ENCODE results near the gene RAB6B.

DNA sequence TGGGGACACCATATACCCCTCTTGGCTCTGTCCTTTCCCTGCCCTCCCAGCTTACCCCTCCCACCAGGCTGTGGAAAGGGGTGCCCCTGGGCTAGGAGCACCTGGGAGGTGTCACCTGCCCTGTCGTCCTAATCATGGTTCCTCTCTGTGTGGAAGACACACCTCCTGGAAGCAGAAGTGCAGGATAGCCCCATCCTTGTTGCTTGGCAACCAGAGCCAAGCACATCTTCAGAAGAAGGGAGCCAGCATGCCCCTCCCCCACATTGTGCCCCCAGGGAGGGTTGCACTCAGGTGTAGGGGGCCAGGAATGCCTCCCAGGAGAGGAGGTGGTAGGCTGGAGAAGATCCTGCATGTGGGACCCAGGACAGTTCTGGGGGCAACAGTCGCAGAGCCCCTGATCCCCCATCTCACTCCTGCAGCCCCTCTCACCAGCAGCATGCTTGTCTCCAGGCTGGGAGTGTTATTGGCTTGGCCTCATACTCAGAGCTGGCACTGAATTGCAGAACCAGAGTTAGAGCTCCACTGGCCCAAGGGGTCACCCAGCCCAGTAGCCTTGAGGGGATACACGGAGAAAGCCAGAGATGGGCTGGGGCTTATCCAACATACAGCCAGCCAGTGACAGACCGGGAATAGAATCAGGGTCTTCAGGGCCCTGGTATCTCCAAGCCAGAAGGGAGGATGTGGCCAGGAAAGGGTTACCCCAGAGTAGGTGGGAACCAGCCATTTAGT lies 8.4 kb downstream of the RAB6B start:
- TF ChIP-seq YY1 (IDR thresholded peaks at IDR 0.05; ENCODE audit: insufficient read depth, insufficient read length) (no peak), ZNF274 (IDR thresholded peaks at IDR 0.05; ENCODE audit: low read depth, low read length) (no peak)
